ENCODE results near the gene HTR3C.
"Not testable (repeated sequence)": the region's sequence is repeated elsewhere in the genome, so short reads cannot be mapped to it uniquely, and the experiment has no call there.

HTR3C gene

DNA sequence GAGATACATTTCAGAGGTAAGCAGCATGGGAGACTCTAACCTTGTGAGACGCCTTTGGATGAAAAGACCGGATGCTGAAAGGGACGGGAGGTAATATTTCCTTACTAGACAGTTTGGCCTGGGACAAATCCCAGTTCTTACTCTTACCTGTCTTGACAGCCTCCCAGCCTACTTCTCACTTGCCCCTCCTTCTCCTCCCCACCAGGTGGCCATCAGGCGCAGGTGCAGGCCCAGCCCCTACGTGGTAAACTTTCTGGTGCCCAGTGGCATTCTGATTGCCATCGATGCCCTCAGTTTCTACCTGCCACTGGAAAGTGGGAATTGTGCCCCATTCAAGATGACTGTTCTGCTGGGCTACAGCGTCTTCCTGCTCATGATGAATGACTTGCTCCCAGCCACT is 15.0 kb upstream of the HTR3C start:
- no peak for DNase-seq

GRCh38 chr3:184038307-184038706 is 14.5 kb upstream of the HTR3C start:
- not testable (repeated sequence) for DNase-seq

DNA sequence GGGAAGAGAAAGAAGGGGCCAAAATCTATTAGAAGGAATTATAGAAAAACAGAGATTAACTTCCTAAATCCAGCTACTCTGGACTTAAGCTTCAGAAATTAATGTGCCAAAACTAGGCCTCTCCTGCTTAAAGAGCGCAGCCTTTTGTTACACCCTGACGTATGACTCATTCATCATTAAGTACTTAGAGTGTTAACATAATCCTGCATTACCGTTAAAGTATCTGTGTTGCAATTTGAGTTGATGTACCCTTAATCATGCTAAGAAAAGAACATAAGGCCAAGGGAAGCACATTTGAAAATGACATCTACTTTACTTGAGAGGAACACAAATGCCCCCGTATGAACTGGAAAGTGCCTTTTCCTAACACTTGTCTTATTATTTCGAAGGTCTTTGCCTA is 13.4 kb upstream of the HTR3C start:
- no peak for DNase-seq

DNA sequence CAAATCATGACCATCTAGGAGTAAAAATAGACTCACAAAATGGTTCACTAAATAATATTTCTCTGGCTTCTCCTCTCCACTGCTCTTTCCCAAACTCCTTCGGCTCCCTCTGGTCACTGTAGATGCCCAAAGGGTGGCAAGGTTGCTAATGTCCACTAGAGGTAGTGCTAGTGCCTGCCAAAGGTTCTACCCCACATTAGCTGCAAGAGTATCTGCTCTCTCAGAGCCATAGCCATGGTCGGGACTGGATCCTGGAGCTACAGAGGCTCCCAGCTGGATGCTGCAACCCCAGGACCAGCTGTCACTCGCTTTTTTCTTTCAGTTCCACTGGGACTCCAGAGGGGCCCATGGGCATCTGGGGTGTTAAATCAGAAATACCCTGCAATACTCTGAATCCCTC is 12.8 kb upstream of the HTR3C start:
- no peak for DNase-seq

DNA sequence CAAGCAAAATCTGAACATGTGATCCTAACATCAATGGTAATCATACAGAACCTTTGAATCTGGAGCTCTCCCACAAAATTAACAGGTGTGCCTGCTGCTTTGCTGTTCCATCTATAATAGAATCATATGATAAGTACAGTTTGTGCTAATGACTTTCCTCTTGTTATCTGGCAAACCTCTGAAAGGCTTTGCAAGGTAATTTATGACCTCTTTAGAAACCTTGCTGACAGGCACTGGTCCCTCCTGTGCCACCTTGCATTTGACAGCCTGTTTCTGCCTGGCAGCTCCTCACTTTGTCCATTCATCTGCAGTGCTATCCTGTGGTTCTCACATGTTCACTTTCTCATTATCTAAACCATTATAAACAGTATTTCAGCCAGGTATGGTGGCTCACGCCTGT is 10.2 kb upstream of the HTR3C start:
- DNase-seq: no peak

DNA sequence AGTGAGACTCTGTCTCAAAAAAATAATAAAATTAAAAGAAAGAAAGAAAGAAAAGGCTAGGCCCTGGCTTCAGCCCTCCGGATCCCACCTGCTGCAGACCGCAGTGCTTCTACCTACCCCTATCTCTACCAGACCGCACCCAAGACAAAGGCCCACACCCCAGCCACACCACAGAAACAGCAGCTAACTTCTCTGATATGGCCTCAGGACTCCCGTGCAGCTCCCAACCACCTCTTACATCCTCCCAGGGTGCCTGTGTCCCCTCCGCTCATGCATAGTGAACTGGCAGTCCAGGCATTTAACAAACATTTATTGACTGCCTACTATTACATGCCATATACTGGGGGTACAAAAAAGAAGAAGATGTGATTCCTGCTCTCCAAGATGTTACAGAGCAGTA is 6.9 kb upstream of the HTR3C start:
- DNase-seq: no peak

GRCh38 chr3:184050217-184050847 is 2.5 kb upstream of the HTR3C start:
- DNase-seq: no peak

- no peak for DNase-seq
Observed at GRCh38 chr3:184058029-184058428, 5.2 kb downstream of the HTR3C start.

DNA sequence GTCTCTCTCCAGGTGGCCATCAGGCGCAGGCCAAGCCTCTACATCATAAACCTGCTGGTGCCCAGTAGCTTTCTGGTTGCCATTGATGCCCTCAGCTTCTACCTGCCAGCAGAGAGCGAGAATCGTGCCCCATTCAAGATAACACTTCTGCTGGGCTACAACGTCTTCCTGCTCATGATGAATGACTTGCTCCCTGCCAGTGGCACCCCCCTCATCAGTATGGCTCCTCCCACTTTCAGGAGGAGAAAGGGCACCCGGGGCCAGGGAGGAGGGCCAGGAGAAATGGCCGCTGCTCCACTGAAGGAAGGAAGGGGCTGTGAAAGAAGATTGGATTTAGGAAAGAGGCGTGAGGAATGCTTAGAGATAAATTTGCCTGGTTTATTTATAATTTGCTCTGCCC is 6.6 kb downstream of the HTR3C start:
- no peak for DNase-seq

GRCh38 chr3:184062637-184063036 is 9.8 kb downstream of the HTR3C start:
- no peak for DNase-seq

DNA sequence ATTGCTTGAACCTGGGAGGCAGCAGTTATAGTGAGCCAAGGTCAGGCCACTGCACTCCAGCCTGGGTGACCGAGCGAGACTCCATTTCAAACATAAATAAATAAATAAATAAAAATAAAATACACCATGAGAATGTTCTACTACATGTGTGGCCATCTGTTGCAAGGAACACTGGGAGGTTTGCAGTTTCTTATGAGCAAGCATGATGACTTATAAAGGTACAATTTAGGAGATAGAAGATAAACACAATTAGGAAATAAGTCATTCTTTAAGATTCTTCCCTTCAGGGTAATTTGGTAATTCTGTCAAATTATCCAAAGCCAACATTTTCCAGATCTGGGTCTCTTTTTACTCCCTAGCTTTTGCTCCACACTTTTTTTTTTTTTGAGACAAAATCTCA is 13.4 kb downstream of the HTR3C start:
- DNase-seq: no peak

- no peak for DNase-seq
Observed at GRCh38 chr3:184067573-184068055, 14.8 kb downstream of the HTR3C start.

- DNase-seq: no peak
Observed at GRCh38 chr3:184068344-184068743, 15.5 kb downstream of the HTR3C start.

GRCh38 chr3:184071142-184071541 is 18.3 kb downstream of the HTR3C start:
- DNase-seq: not testable (repeated sequence)

GRCh38 chr3:184073621-184074020 is 20.8 kb downstream of the HTR3C start:
- DNase-seq: no peak

GRCh38 chr3:184075901-184076300 is 23.1 kb downstream of the HTR3C start:
- no peak for DNase-seq

GRCh38 chr3:184077881-184078280 is 25.0 kb downstream of the HTR3C start:
- no peak for DNase-seq

GRCh38 chr3:184078851-184079250 is 26.0 kb downstream of the HTR3C start:
- DNase-seq: no peak

DNA sequence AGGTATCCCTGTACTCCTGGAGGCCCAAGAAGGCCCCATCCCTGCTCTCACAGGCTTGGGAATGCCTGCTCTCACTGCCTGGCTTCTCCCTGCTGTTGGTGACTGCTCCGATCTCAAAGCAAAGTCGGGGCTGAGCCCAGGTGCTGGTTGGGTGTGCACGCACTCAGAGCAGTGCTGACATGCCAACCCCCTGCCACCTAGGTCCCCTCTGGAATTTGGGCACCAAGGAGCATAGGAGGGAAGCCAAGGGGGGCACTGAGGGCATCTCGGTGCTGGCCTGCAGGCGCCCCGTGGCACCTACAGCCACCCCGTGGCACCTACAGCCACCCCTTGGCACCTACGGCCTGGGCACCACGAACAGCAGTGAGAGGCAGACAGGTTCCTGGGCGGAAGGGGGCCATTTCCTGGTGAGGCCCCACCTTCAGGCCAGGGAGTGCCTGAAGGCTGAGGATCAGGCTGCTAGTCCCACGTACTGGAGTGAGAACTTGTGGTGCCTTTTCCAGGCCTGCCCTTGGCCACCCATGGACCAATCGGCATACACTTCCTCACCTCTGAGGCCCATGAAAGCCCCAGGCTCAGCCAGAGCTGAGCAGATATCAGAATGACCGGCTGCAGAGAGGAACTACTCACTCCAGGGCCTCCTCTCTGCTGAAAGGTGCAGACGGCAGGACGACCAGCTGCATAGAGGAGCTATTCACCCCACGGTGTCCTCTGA is 28.4 kb downstream of the HTR3C start:
- DNase-seq: no peak

- DNase-seq: no peak
Observed at GRCh38 chr3:184082034-184082433, 29.2 kb downstream of the HTR3C start.

DNA sequence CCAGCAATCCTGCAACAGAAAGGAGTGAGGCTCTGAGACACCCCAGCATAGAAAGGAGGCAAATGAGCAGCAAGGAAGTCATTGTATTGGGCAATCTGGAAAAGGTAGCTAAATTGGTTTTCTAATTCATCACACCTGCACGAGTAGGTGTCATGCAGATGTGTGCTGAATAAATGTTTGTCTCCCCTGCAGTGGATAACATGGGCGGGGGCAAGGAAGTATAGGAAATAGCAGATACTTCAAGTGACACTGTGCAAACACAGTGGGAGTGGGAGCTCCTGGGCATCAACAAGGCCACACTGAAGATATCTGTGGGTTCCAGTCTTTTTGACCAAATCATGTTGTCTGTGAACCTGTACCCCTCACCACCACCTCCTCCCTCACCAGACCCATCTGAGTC is 29.6 kb downstream of the HTR3C start:
- DNase-seq: no peak

GRCh38 chr3:184085389-184085852 is 32.6 kb downstream of the HTR3C start:
- no peak for DNase-seq

- no peak for DNase-seq
Observed at GRCh38 chr3:184092199-184092598, 39.4 kb downstream of the HTR3C start.

- DNase-seq: no peak
Observed at GRCh38 chr3:184096811-184097383, 44.0 kb downstream of the HTR3C start, which contains the start of gene HTR3E. Gene HTR3E (plus strand): TSS chr3:184097064. CDS start chr3:184097530, 466 bp downstream.
